GM18511 (cell line): ENCODE results near the gene PLXND1.
"Not testable (repeated sequence)": the region's sequence is repeated elsewhere in the genome, so short reads cannot be mapped to it uniquely, and the experiment has no call there.

Experiments
- ATAC-seq: cut with Tn5 transposase; IDR thresholded peaks from one replicate; pipeline ENCODE4 v1.9.1; 2021; ENCODE audit warnings: mild to moderate bottlenecking, moderate library complexity; ENCODE audit not compliant: unreplicated experiment

Gene PLXND1

GRCh38 chr3:129553719-129554118, 52.8 kb downstream of the PLXND1 start:
- ATAC-seq: no peak

- no peak for ATAC-seq
These were observed 53.3 kb downstream of the PLXND1 start for GRCh38 chr3:129553171-129553570.

DNA sequence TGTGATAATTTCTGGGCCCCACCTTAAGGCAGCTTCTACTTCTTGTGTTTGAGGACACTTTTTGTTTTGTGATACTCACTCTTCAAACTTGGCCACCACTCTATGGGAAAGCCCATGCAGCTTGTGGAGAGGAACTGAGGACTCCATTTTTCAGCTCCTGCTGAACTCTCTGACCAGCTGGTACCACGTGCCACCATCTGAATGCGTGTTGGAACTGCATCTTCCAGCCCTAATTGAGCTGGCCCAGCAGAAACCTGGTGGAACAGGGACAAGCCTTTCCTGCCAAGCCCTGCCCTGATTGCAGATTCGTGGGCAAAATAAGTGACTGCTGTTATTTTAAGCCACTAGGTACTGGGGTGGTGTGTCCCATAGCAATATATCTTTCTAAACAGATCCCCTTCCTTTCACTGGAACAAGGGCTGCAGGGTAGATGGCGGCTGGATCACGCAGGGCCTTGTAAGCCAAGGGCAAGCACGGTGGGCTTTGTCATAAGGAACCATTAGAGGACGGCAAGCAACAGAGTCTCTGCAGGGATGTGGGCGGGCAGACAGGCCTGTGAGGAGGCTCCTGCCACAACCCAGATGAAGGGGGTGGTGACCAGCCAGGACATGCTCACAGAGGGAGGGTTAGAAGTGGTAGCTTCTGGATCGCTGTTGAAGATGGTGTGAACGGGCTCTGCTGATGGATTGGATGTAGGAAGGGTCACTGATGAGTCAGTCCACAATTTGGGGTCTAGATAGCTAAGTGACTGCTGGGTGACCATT, 54.0 kb downstream of the PLXND1 start:
- no peak for ATAC-seq

- no peak for ATAC-seq
These were observed 56.7 kb downstream of the PLXND1 start for GRCh38 chr3:129549805-129550204.

GRCh38 chr3:129549006-129549800, 57.3 kb downstream of the PLXND1 start:
- no peak for ATAC-seq

DNA sequence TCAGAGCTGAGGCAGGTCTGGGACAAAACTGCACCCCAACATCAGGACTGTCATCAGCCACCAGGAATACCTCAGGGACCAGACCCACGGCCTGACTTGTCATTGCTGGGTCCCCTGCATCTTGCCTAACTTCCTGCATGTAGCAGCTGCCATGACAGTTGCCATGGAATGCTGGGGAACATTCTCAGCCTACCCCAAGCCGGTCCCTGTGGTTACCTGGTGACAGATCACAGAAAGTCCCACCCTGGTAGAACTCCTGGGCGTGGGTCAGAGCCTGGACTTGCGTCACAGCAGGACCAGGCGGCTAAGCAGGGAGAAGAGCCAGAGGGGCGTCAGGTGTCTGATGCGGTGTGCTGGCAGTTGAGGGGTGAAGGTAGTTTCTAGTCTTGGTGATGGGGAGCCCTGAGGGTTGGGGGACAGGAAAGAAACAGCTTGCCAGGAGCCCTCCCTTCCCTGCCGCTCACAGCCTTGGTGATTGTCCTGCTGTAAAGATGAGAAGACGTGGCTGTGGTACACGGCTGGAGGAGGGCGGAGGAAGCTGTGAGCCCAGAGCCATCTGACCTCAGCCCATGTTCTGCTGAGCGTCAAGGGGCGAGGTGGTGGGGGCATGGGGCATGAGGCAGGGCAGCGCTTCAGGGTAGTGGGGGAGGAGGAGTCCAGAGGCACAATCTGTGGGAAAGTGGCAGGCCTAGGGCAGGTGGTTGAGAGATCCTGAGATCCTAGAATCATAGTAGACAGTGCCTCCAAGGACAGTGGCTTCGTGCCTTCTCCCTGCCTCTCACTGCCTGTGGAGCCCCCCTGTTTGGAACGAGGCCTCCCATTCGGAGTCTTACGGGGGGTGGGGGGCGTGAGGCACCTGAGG, 58.1 kb downstream of the PLXND1 start:
- ATAC-seq: no peak

DNA sequence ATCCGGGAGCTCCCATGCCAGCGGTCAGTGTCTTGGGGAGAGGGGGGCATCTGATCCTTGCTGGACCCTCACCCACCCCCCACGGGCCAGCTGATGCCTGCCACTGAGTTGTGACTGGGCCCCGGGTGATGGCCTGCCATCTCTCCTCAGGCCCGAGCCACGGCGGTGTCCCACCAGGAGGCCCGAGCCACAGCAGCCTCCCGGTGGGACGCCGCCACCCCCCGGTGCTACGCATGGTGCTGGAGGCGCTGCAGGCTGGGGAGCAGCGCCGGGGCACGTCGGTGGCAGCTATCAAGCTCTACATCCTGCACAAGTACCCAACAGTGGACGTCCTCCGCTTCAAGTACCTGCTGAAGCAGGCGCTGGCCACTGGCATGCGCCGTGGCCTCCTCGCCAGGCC, 59.2 kb downstream of the PLXND1 start:
- ATAC-seq: no peak

DNA sequence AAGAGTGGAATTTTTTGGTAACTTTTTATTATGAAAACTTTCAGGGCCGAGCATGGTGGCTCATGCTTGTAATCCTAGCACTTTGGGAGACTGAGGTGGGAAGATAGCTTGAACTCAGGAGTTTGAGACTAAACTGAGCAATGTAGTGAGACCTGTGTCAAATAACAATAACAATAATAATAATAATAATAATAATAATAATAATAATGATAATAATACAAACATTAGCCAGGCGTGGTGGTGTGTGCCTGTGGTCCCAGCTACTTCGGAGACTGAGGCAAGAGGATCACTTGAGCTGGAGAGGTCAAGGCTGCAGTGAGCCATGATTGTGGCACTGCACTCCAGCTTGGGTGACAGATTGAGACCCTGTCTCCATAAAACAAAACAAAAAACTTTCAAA, 60.5 kb downstream of the PLXND1 start:
- not testable (repeated sequence) for ATAC-seq

DNA sequence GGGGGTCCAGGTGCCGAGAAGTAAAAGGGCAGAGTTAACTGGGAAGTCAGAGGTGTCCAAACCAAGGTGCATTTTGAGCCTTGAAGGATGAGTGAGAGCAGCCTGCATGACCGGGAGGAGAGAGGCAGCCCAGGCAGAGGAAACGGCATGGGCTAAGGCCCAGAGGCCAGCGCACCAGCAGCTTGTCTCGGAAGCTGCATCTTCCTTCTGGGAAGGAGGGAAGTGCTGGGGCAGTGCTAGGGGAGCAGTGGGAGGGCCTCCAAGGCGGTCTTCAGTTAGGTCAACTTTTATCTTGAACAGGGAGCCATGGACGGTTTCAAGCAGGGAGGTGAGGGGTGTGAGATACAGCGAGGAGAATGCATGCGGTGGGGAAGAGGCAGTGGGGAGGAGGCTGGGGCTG, 62.5 kb downstream of the PLXND1 start:
- ATAC-seq: no peak

- ATAC-seq: no peak
These were observed 63.2 kb downstream of the PLXND1 start, which contains the start of gene H1-8 for GRCh38 chr3:129543156-129543790. H1-8 (plus strand) TSS chr3:129543175; CDS start chr3:129543219, 44 bp downstream.

DNA sequence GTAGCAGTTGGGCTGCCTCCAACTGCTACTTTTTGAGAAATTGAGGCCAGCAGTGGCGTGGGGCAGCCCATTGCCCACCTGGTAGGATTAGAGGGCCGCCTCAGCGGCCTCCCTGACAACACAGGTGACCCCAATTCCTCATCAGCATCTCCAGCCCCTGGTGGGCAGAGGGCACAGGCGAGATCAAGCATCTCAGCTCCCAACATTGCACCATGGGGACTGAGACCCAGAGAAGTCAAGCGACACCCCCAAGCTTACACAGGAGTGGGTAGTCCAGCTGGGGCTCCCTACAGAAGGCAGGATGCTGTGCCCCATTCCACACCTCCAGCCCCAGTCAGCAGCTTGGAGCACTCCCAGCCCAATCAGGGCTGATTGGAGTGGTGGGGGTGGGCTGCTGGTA, 63.7 kb downstream of the PLXND1 start:
- ATAC-seq: no peak

DNA sequence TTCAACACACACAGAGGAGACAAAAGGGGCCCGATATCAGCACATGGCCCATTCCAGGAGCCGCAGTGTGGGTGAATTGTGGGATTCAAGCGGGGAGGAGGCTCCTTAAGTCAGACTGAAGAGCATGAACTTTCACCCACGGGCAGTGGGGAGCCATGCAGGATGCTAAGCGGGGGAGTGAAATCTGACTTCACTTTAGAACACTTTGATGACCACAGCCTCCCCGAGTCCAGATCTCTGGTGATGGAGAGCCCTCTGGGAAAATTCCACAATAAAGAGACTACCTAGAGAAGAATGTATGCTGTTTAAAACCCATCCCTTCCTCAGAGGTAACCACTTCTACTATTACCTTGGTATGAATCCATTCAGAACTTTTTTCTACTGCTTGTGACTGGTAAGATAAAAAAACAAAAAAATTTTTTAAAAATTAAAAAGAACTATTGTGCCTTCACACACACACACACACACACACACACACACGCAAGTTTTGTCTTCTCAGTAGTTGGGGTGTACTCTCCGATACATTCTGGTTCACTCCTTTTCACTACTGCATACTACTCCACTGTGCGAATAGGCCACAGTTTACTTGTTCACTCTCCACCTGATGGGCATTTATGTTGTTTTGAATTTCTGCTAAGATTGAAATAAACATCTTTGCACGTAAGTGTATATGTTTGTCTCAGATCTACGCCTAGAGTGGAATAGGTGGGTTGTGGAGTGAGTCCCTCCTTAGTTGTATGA, 65.5 kb downstream of the PLXND1 start:
- ATAC-seq: no peak

- no peak for ATAC-seq
These were observed 67.3 kb downstream of the PLXND1 start for GRCh38 chr3:129539206-129539605.

GRCh38 chr3:129536804-129537203, 69.7 kb downstream of the PLXND1 start:
- no peak for ATAC-seq

- ATAC-seq: no peak
These were observed 70.2 kb downstream of the PLXND1 start for GRCh38 chr3:129536374-129536667.

- no peak for ATAC-seq
These were observed 71.4 kb downstream of the PLXND1 start for GRCh38 chr3:129535075-129535474.

GRCh38 chr3:129534428-129535027, 71.9 kb downstream of the PLXND1 start:
- ATAC-seq: no peak

DNA sequence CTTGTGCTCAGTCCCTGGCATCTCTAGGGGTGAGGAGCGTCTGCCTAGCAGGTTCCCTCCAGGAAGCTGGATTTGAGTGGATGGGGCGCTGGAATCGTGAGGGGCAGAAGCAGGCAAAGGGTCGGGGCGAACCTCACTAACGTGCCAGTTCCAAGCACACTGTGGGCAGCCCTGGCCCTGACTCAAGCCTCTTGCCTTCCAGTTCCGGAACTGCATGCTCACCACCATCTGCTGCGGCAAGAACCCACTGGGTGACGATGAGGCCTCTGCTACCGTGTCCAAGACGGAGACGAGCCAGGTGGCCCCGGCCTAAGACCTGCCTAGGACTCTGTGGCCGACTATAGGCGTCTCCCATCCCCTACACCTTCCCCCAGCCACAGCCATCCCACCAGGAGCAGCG, 73.1 kb downstream of the PLXND1 start:
- ATAC-seq: no peak

DNA sequence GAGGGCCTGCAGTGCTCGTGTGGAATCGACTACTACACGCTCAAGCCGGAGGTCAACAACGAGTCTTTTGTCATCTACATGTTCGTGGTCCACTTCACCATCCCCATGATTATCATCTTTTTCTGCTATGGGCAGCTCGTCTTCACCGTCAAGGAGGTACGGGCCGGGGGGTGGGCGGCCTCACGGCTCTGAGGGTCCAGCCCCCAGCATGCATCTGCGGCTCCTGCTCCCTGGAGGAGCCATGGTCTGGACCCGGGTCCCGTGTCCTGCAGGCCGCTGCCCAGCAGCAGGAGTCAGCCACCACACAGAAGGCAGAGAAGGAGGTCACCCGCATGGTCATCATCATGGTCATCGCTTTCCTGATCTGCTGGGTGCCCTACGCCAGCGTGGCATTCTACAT, 74.2 kb downstream of the PLXND1 start:
- ATAC-seq: no peak

DNA sequence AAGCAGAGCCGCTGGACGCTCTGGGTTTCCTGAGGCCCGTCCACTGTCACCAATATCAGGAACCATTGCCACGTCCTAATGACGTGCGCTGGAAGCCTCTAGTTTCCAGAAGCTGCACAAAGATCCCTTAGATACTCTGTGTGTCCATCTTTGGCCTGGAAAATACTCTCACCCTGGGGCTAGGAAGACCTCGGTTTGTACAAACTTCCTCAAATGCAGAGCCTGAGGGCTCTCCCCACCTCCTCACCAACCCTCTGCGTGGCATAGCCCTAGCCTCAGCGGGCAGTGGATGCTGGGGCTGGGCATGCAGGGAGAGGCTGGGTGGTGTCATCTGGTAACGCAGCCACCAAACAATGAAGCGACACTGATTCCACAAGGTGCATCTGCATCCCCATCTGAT, 74.8 kb downstream of the PLXND1 start:
- ATAC-seq: no peak
